GM21390 (cell line): ENCODE data around the gene BBS2.
"Not testable (repeated sequence)": the region's sequence is repeated elsewhere in the genome, so short reads cannot be mapped to it uniquely, and the experiment has no call there.

Source experiments
- ATAC-seq: cut with Tn5 transposase; IDR thresholded peaks from one replicate; pipeline ENCODE4 v1.9.1; 2021; ENCODE audit not compliant: unreplicated experiment

The BBS2 gene

GRCh38 chr16:56520251-56520577, 390 bp upstream of the BBS2 start:
- ATAC-seq: no peak

DNA sequence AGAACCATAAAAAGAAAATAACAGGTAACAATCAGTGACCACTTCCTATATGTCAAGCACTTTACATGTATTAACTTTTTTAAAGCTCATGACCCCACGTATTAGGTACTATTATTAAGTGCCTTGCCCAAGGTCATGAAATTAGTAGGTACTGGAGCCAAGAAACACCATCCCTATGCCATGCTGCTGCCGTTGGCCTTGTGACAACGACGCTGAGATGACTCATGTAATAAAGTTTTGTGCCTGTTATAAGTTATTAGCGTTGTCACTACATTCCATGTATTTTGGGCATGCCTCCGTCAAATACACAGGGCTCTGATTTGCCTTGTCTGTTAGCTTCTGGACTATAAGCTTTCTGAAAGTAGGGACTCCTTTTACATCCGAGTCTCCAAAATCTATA, 1.4 kb downstream of the BBS2 start:
- no peak for ATAC-seq

GRCh38 chr16:56517206-56517605, 2.6 kb downstream of the BBS2 start:
- ATAC-seq: no peak

- no peak for ATAC-seq
Measured at GRCh38 chr16:56515665-56516064, 4.2 kb downstream of the BBS2 start.

GRCh38 chr16:56514845-56515244, 5.0 kb downstream of the BBS2 start:
- ATAC-seq: no peak

DNA sequence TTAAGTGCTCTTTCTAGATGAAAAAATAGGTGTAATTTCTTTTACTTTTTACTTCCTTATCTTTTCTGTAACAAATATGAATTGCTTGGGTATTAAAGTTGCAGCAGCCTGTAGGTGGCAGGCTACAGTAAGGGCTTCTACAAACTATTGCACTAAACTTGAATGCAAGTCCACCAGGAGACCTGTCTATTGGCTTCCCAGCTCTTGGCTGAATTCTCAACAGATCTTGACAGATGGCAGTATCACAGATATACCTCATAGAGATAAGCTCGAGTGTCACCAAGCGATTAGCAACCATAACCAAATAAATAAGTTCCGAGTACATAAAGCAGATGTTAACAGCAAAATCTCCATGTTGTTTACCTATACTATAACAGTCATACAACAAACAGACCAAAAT, 5.9 kb downstream of the BBS2 start:
- no peak for ATAC-seq

DNA sequence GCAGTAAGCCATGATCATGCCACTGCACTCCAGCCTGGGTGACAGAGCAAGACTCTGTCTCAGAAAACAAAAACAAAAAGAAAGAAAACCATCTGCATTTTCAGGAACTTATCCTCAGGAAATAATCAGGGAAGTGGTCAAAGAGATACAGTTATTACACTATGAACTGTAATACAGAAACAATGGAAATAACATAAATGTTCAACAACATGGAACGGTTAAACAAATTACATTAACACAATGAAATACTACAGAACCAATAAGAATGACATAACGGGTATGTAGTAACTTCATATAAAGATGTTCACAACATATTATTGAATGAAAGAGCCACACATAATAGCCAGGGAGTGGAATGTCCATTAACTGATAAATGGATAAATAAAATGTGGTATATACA, 6.7 kb downstream of the BBS2 start:
- no peak for ATAC-seq

DNA sequence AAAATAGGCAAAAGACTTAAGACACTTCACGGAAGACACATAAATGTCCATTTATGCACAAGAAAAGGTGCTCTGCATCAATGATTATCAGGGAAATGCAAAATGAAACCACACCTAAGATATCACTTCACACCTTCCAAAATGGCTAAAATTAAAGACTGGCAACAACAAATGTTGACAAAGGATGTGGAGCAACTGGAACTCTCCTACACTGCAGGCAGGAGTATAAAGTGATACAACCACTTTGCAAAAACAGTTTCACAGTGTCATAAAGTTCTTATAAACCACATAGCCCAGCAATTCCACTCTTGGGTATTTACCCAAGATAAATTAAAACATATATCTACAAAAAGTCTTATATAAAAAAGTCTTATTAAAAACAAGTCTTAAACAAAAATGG, 7.8 kb downstream of the BBS2 start:
- ATAC-seq: no peak

- no peak for ATAC-seq
Measured at GRCh38 chr16:56510544-56510943, 9.3 kb downstream of the BBS2 start.

DNA sequence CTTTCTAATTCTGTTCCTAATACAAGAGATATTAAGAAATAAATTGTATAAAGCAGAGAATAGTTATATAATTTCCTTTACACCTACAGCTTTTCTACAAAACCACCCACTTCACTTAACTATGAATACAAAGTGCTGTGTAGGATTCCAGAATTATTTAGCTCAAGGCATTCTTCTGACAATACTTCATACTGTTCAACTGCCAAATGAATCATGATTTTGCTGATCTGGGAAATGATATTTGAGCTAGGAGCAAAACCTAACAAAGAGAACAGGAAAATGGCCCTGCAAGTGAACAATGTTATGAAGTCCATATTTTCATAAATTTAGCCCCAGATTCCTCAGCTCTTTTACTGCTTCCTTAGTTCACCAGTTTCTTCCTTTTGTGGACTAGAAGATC, 12.9 kb downstream of the BBS2 start:
- no peak for ATAC-seq

GRCh38 chr16:56505181-56505580, 14.6 kb downstream of the BBS2 start:
- ATAC-seq: no peak

GRCh38 chr16:56493815-56494214, 26.0 kb downstream of the BBS2 start:
- no peak for ATAC-seq

GRCh38 chr16:56493126-56493525, 26.7 kb downstream of the BBS2 start:
- no peak for ATAC-seq

GRCh38 chr16:56491657-56492261, 28.1 kb downstream of the BBS2 start:
- no peak for ATAC-seq

DNA sequence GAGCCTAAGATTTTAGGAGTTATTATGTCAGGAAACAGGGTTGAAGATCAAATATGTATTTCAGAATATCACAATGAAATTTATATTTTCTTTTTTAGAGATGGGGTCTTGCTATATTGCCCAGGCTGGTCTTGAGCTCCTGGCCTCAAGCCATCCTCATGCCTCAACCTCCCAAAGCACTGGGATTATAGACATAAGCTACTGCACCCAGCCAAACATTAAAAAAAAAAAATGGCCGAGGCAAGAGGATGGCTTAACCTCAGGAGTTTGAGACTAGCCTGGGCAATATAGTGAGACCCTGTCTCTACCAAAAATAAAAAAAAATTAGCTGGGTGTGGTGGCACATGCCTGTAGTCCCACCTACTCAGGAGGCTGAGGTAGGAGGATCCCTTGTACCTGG, 31.0 kb downstream of the BBS2 start:
- not testable (repeated sequence) for ATAC-seq

DNA sequence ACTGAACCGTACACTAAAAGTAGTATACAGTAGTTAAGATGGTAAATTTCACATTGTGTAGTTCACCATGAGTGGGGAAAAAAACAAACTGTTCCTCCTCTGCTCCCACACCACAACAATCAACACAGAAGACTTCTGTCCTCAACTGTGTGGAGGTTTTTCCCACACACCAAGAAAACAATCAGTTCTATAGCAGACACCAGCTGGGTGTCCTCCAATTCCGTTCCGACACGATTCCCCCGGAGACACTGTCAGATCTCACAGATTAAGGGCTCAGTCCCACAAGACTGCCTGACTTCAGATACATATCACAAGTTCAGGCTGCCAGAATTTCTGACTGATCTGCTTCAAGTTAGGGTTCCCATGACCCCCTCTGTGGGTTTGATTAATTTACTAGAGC, 31.8 kb downstream of the BBS2 start:
- ATAC-seq: no peak

- no peak for ATAC-seq
Measured at GRCh38 chr16:56483394-56483793, 36.4 kb downstream of the BBS2 start.

DNA sequence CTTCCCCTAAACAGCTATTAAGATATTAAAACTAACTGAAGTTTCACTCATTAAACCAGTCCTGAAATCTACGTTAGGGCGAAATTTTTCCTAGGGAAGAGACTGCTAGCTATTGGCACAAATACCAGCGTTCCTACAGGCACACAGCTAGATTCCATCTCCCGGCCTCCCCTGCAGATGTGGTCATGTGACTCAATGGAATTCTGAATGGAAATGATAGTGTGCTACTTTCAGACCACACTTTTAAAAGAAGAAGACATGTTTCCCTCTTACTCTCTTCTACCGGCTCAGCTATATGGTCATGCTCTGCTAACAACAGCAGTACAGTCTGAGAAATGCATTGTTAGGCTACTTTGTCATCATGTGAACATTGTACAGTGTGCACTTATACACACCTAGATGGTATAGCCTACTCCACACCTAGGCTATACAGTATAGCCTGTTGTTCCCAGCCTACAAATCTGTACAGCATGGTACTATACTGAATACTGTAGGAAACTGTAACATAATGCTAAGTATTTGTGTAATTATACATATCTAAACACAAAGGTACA, 37.1 kb downstream of the BBS2 start:
- no peak for ATAC-seq

GRCh38 chr16:56481468-56482122, 38.2 kb downstream of the BBS2 start:
- ATAC-seq: no peak

DNA sequence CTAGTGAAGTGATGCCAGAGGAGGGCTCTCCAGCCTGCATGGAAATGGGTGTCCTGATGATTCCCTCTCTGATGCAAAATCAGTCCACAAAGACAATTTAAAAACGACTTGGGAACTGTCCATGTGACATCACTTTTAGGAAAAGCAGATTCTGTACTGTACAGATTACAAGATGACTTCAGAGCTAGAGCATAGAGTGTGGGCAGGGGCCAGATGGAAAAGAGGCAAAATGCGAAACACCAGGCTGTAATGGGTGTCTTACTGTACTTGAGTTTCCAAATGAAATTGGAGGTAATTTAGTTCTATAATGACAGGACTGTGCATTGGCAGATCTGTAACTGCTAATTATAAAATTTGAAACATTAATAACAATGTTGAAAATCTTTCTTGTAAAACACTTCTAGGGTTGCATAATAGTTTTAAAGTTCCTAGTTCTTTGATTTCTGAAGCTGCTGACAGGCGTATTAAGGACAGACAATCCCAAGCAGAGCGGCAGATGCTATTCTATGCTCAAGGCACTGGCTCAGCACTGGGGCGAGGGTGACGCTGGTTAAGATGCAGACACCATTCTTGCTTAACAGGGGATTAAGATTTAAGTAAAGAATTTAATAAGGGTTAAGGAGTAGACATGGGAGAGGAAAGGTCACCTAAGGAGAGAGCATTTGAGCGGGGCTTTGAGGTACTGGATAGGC, 38.9 kb downstream of the BBS2 start:
- no peak for ATAC-seq

DNA sequence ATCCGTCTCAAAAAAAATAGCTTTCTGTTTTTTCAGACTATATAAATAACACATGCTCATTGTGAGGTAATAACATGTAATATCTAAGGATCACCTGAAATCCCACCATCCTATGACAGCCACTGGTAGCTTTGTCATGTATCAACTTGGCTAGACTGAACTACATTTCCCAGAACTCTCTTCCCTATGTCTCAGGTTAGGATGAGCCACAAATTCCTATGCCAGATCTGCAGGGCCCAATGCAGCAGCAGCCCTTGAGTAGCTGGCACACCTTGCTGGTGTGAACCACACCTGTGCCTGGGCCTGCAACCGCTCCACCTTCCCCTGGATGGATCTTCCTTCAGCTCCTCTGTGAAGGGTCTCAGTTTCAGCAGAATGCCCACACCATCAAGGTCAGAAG, 40.4 kb downstream of the BBS2 start:
- no peak for ATAC-seq

GRCh38 chr16:56478281-56479049, 41.4 kb downstream of the BBS2 start:
- no peak for ATAC-seq
